GM10248 (cell line): Measurements from ENCODE around the gene ACAP3.

Experiments used
- CTCF ChIA-PET: fragments of 300-600 bp; sonication (Branson Sonifier 250); formaldehyde crosslinking; extraction: SDS; loops from one replicate; lab custom pipeline; 2021; ENCODE audit warnings: antibody characterized with exemption; lab: Yijun Ruan, JAX
- POLR2A ChIA-PET: fragments of 350-650 bp; sonication (Branson Sonifier 250); formaldehyde crosslinking; extraction: SDS; loops from one replicate; lab custom pipeline; 2020; ENCODE audit warnings: antibody characterized with exemption; lab: Yijun Ruan, JAX
- DNase-seq: peaks from one replicate; pipeline ENCODE4 v3.0.0; 2012; ENCODE audit errors: extremely low spot score
- CTCF ChIP-seq: IDR thresholded peaks from 2 replicates; pipeline ENCODE4 v1.5.1; 2012; ENCODE audit warnings: mild to moderate bottlenecking, low read depth; ENCODE audit errors: extremely low read depth, missing control alignments, control extremely low read depth

The ACAP3 gene

GRCh38 chr1:1314678-1315335, 7.1 kb upstream of the ACAP3 start:
- POLR2A ChIA-PET = no interaction called here
- no peak for DNase-seq

GRCh38 chr1:1314237-1314586, 6.5 kb upstream of the ACAP3 start:
- ChIA-PET POLR2A (no interaction called here), CTCF (interaction anchor here (1.5 kb wide), 1 partner anchor 57 kb away, joined by 4 read pairs; no protein-coding TSS in a partner anchor)
- DNase-seq = no peak
- no peak for TF ChIP-seq CTCF

More at GRCh38 chr1:1314678-1315335, 7.1 kb upstream of the ACAP3 start:
- TF ChIP-seq CTCF = no peak
- CTCF ChIA-PET = interaction anchor here (1.5 kb wide), 1 partner anchor 57 kb away, joined by 4 read pairs; no protein-coding TSS in a partner anchor

GRCh38 chr1:1313500-1314236, 5.9 kb upstream of the ACAP3 start:
- CTCF ChIA-PET = interaction anchor here (0.7 to 1.5 kb wide), 2 partner anchors 22 to 58 kb away, joined by 3 to 4 read pairs; no protein-coding TSS in a partner anchor
- no peak for TF ChIP-seq CTCF
- no peak for DNase-seq
- POLR2A ChIA-PET = no interaction called here

GRCh38 chr1:1312450-1313314, 5.0 kb upstream of the ACAP3 start:
- ChIA-PET POLR2A (no interaction called here), CTCF (interaction anchor here (0.7 kb wide), 1 partner anchor 21 kb away, joined by 3 read pairs; no protein-coding TSS in a partner anchor)
- no peak for TF ChIP-seq CTCF
- DNase-seq = no peak

- ChIA-PET POLR2A (interaction anchor here (0.7 kb wide), 1 partner anchor 10 kb away, joined by 4 read pairs; no protein-coding TSS in a partner anchor), CTCF (interaction anchor here (1.4 to 2.1 kb wide), 2 partner anchors 9 to 11 kb away, joined by 4 to 7 read pairs; no protein-coding TSS in a partner anchor)
- no peak for TF ChIP-seq CTCF
- DNase-seq = no peak
Observed at GRCh38 chr1:1311107-1312104, 3.7 kb upstream of the ACAP3 start.
